WTC11 (cell line): ENCODE measurements around the gene VCP. TPM values are rescaled to one million over a fixed set of nuclear protein-coding genes. Genes with fewer than 3 reads are reported as not detected.

Source experiments
- ATAC-seq: fragments of 200-7000 bp; cut with Tn5 transposase; 2 replicates; pipeline ENCODE4 v1.10.0; 2021; ENCODE audit warnings: mild to moderate bottlenecking, moderate library complexity
- CTCF ChIA-PET: fragments of 300-600 bp; sonication (Branson Sonifier 250); formaldehyde crosslinking; loops from one replicate; lab custom pipeline; 2021; ENCODE audit warnings: antibody characterized with exemption; lab: Charles Lee
- POLR2A ChIA-PET: fragments of 350-600 bp; sonication (Branson Sonifier 250); formaldehyde crosslinking; loops from one replicate; lab custom pipeline; 2021; ENCODE audit warnings: antibody characterized with exemption; lab: Charles Lee
- DNase-seq: peaks from one replicate; pipeline ENCODE4 v3.0.0; 2021; ENCODE audit warnings: low spot score
- H3K27ac Mint-ChIP-seq: 2 replicates; pipeline ENCODE4 v1.8.0; 2021; ENCODE audit warnings: mixed read lengths
- H3K27me3 Mint-ChIP-seq: 2 replicates; pipeline ENCODE4 v1.8.0; 2021; ENCODE audit warnings: low read depth, mild to moderate bottlenecking, moderate library complexity, mixed read lengths
- H3K36me3 Mint-ChIP-seq: 2 replicates; pipeline ENCODE4 v1.8.0; 2021; ENCODE audit warnings: mixed read lengths
- H3K4me1 Mint-ChIP-seq: 2 replicates; pipeline ENCODE4 v1.8.0; 2022; ENCODE audit warnings: mixed read lengths
- H3K4me3 Mint-ChIP-seq: 2 replicates; pipeline ENCODE4 v1.8.0; 2021; ENCODE audit warnings: mild to moderate bottlenecking, moderate library complexity, mixed read lengths
- H3K9me3 Mint-ChIP-seq: 2 replicates; pipeline ENCODE4 v1.8.0; 2021; ENCODE audit warnings: mixed read lengths
- ATF1 ChIP-seq: sonication (generic); formaldehyde crosslinking; IDR thresholded peaks from 2 replicates; pipeline ENCODE4 v1.8.1; 2023; ENCODE audit warnings: mild to moderate bottlenecking, moderate library complexity, missing genetic modification reagents
- CREM ChIP-seq: sonication (generic); formaldehyde crosslinking; IDR thresholded peaks from 2 replicates; pipeline ENCODE4 v1.8.1; 2022; ENCODE audit warnings: mild to moderate bottlenecking, missing genetic modification reagents, moderate library complexity
- ELF4 ChIP-seq: sonication (generic); formaldehyde crosslinking; IDR thresholded peaks from 2 replicates; pipeline ENCODE4 v1.8.1; 2022; ENCODE audit warnings: low read depth, mild to moderate bottlenecking, moderate library complexity, missing genetic modification reagents
- FOXP1 ChIP-seq: sonication (generic); formaldehyde crosslinking; IDR thresholded peaks from 2 replicates; pipeline ENCODE4 v1.8.0; 2022; ENCODE audit warnings: missing genetic modification reagents, mild to moderate bottlenecking, moderate library complexity, borderline replicate concordance
- IRF1 ChIP-seq: sonication (generic); formaldehyde crosslinking; IDR thresholded peaks from 2 replicates; pipeline ENCODE4 v1.8.0; 2023; ENCODE audit warnings: missing genetic modification reagents
- JAZF1 ChIP-seq: fragments of 250-450 bp; sonication (Bioruptor Pico); IDR thresholded peaks from 2 replicates; pipeline ENCODE4 v1.9.0; 2021; ENCODE audit warnings: moderate library complexity, mild to moderate bottlenecking, inconsistent platforms
- KAT7 ChIP-seq: sonication (generic); formaldehyde crosslinking; IDR thresholded peaks from 2 replicates; pipeline ENCODE4 v1.8.1; 2023; ENCODE audit warnings: missing genetic modification reagents, mild to moderate bottlenecking, borderline replicate concordance
- NR1H2 ChIP-seq: sonication (generic); formaldehyde crosslinking; IDR thresholded peaks from 2 replicates; pipeline ENCODE4 v1.9.0; 2021; ENCODE audit warnings: mild to moderate bottlenecking, moderate library complexity, missing genetic modification reagents
- PRRX2 ChIP-seq: fragments of 250-450 bp; sonication (Bioruptor Pico); IDR thresholded peaks from 2 replicates; pipeline ENCODE4 v1.8.0; 2021; ENCODE audit warnings: mild to moderate bottlenecking
- RORB ChIP-seq: fragments of 250-450 bp; sonication (Bioruptor Pico); IDR thresholded peaks from 2 replicates; pipeline ENCODE4 v1.9.0; 2021; ENCODE audit warnings: mild to moderate bottlenecking
- SMAD4 ChIP-seq: sonication (generic); formaldehyde crosslinking; IDR thresholded peaks from 2 replicates; pipeline ENCODE4 v1.8.0; 2022; ENCODE audit warnings: mild to moderate bottlenecking, missing genetic modification reagents
- USF2 ChIP-seq: sonication (generic); formaldehyde crosslinking; IDR thresholded peaks from 2 replicates; pipeline ENCODE4 v1.8.1; 2023; ENCODE audit warnings: mild to moderate bottlenecking, missing genetic modification reagents, moderate library complexity
- ZMAT4 ChIP-seq: fragments of 250-450 bp; sonication (Bioruptor Pico); IDR thresholded peaks from 2 replicates; pipeline ENCODE4 v1.9.0; 2021; ENCODE audit warnings: mild to moderate bottlenecking
- ZNF138 ChIP-seq: sonication (generic); formaldehyde crosslinking; conservative IDR thresholded peaks from 2 replicates; pipeline ENCODE4 v1.8.1; 2022; ENCODE audit warnings: mild to moderate bottlenecking, moderate library complexity, missing genetic modification reagents
- ZNF416 ChIP-seq: fragments of 250-450 bp; sonication (Bioruptor Pico); IDR thresholded peaks from 2 replicates; pipeline ENCODE4 v1.9.0; 2021; ENCODE audit warnings: mild to moderate bottlenecking, inconsistent platforms
- ZNF512 ChIP-seq: sonication (generic); formaldehyde crosslinking; IDR thresholded peaks from 2 replicates; pipeline ENCODE4 v1.8.1; 2022; ENCODE audit warnings: missing genetic modification reagents, borderline replicate concordance
- total RNA-seq: library from RNA; stranded (reverse); gene quantifications from 3 replicates; pipeline ENCODE4 v1.2.3, GENCODE V29; 2021
- TF ChIP-seq, protein P1 (sequence below): sonication (generic); formaldehyde crosslinking; IDR thresholded peaks from 2 replicates; pipeline ENCODE4 v1.8.0; 2022; ENCODE audit warnings: mild to moderate bottlenecking, missing genetic modification reagents
- TF ChIP-seq, protein P2 (sequence below): sonication (generic); formaldehyde crosslinking; IDR thresholded peaks from 2 replicates; pipeline ENCODE4 v1.8.1; 2022; ENCODE audit warnings: low read depth, mild to moderate bottlenecking, moderate library complexity, missing genetic modification reagents, borderline replicate concordance
- TF ChIP-seq, protein P3 (sequence below): fragments of 250-450 bp; sonication (Bioruptor Pico); IDR thresholded peaks from 2 replicates; pipeline ENCODE4 v1.9.0; 2021; ENCODE audit warnings: mild to moderate bottlenecking, borderline replicate concordance

Gene VCP
- total RNA-seq, 1 experiment from 2014 or later, result 386 TPM

- ChIA-PET CTCF (no interaction called here), POLR2A (interaction anchor here (0.5 kb wide), 1 partner anchor 83 kb away, joined by 3 read pairs; no protein-coding TSS in a partner anchor)
- Mint-ChIP-seq H3K27me3 (no peaks in the 10 kb centered on the region), H3K9me3 (no peaks in the 10 kb centered on the region), H3K27ac (no peak overlapping the region), H3K4me3 (no peak overlapping the region), H3K36me3 (peaks cover 7% of the 10 kb centered on the region), H3K4me1 (peaks cover 19% of the 10 kb centered on the region)
- no peak for ATAC-seq
- TF ChIP-seq NR1H2, result no peak
- no peak for TF ChIP-seq ZNF512 (CRISPR knock-in tag)
- TF ChIP-seq ZNF138 (CRISPR knock-in tag), result no peak
- TF ChIP-seq, protein P1, sequence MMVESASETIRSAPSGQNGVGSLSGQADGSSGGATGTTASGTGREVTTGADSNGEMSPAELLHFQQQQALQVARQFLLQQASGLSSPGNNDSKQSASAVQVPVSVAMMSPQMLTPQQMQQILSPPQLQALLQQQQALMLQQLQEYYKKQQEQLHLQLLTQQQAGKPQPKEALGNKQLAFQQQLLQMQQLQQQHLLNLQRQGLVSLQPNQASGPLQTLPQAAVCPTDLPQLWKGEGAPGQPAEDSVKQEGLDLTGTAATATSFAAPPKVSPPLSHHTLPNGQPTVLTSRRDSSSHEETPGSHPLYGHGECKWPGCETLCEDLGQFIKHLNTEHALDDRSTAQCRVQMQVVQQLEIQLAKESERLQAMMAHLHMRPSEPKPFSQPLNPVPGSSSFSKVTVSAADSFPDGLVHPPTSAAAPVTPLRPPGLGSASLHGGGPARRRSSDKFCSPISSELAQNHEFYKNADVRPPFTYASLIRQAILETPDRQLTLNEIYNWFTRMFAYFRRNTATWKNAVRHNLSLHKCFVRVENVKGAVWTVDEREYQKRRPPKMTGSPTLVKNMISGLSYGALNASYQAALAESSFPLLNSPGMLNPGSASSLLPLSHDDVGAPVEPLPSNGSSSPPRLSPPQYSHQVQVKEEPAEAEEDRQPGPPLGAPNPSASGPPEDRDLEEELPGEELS (CRISPR knock-in tag), result no peak
- no peak for TF ChIP-seq ELF4
- no peak for TF ChIP-seq CREM (CRISPR knock-in tag)
- no peak for TF ChIP-seq JAZF1 (CRISPR knock-in tag)
- TF ChIP-seq ZMAT4, result no peak
- TF ChIP-seq, protein P2, sequence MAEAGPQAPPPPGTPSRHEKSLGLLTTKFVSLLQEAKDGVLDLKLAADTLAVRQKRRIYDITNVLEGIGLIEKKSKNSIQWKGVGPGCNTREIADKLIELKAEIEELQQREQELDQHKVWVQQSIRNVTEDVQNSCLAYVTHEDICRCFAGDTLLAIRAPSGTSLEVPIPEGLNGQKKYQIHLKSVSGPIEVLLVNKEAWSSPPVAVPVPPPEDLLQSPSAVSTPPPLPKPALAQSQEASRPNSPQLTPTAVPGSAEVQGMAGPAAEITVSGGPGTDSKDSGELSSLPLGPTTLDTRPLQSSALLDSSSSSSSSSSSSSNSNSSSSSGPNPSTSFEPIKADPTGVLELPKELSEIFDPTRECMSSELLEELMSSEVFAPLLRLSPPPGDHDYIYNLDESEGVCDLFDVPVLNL (CRISPR knock-in tag), result no peak
- no peak for TF ChIP-seq PRRX2 (CRISPR knock-in tag)
- no peak for TF ChIP-seq USF2
- no peak for TF ChIP-seq IRF1 (CRISPR knock-in tag)
- TF ChIP-seq SMAD4 (CRISPR knock-in tag), result no peak
- no peak for TF ChIP-seq RORB (CRISPR knock-in tag)
- TF ChIP-seq ATF1 (CRISPR knock-in tag), result no peak
- TF ChIP-seq, protein P3, sequence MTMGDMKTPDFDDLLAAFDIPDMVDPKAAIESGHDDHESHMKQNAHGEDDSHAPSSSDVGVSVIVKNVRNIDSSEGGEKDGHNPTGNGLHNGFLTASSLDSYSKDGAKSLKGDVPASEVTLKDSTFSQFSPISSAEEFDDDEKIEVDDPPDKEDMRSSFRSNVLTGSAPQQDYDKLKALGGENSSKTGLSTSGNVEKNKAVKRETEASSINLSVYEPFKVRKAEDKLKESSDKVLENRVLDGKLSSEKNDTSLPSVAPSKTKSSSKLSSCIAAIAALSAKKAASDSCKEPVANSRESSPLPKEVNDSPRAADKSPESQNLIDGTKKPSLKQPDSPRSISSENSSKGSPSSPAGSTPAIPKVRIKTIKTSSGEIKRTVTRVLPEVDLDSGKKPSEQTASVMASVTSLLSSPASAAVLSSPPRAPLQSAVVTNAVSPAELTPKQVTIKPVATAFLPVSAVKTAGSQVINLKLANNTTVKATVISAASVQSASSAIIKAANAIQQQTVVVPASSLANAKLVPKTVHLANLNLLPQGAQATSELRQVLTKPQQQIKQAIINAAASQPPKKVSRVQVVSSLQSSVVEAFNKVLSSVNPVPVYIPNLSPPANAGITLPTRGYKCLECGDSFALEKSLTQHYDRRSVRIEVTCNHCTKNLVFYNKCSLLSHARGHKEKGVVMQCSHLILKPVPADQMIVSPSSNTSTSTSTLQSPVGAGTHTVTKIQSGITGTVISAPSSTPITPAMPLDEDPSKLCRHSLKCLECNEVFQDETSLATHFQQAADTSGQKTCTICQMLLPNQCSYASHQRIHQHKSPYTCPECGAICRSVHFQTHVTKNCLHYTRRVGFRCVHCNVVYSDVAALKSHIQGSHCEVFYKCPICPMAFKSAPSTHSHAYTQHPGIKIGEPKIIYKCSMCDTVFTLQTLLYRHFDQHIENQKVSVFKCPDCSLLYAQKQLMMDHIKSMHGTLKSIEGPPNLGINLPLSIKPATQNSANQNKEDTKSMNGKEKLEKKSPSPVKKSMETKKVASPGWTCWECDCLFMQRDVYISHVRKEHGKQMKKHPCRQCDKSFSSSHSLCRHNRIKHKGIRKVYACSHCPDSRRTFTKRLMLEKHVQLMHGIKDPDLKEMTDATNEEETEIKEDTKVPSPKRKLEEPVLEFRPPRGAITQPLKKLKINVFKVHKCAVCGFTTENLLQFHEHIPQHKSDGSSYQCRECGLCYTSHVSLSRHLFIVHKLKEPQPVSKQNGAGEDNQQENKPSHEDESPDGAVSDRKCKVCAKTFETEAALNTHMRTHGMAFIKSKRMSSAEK (CRISPR knock-in tag), result no peak
- TF ChIP-seq ZNF416 (CRISPR knock-in tag), result no peak
- no peak for TF ChIP-seq KAT7
- TF ChIP-seq FOXP1, result no peak
- no peak for DNase-seq
Observed at GRCh38 chr9:35105571-35106342, 33.3 kb upstream of the VCP start.
